Breast epithelium (tissue), 3 donors: Measurements from ENCODE around the gene VPS45.

Experiments used
- CTCF ChIP-seq, 3 donors: fragments of 450-650 bp; IDR thresholded peaks; one replicate each; pipeline ENCODE4 v1.5.1; 2016 to 2017; ENCODE audit warnings: antibody characterized with exemption in 3 of 3, mild to moderate bottlenecking in 3 of 3, moderate library complexity in 3 of 3
- POLR2A ChIP-seq: fragments of 450-650 bp; IDR thresholded peaks from one replicate; pipeline ENCODE4 v1.6.1; 2016; ENCODE audit warnings: antibody characterized with exemption, mild to moderate bottlenecking, moderate library complexity
- POLR2AphosphoS5 ChIP-seq, 3 donors: sonication (generic); formaldehyde crosslinking; IDR thresholded peaks; one replicate each; pipeline ENCODE4 v1.6.1; 2017; ENCODE audit warnings: antibody characterized with exemption in 3 of 3

DNA sequence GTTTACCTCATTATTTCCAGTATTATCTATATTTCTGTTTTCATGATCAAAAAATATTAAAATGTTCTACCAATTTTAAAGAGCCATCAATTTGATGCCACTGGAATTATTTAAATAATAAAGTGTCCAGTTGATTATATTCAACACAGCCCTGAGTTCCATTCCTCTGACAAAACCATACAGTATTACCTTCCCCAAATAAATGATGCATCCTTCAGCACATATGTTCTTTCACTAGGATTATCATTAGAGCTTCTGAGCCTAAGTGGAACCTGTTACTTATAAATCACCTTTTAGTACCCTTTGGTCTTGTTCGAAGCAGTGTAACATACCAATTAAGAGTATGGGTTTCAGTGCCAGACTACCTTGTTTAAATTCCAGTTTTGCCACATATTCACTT is 64.8 kb downstream of the VPS45 start:
- TF ChIP-seq CTCF (IDR thresholded peaks at IDR 0.05) (no peak), POLR2A (no peak), POLR2AphosphoS5 (IDR thresholded peaks at IDR 0.05) (no peak)
